ENCODE measurements around the gene REEP5. TPM values are rescaled to one million over a fixed set of nuclear protein-coding genes. Genes with fewer than 3 reads are reported as not detected.

Gene REEP5
- total and polyA plus RNA-seq, 2 of the 13 experiments (the other 11 are each of a cell fraction or from before 2014, with no cell fraction given) = 49.4 to 239 TPM

- intact Hi-C loops (cut with micrococcal nuclease; ENCODE audit: unreplicated experiment) = no loop called here
- Histone ChIP-seq H3K9me3 (ENCODE audit: low read length) (no peaks in the 10 kb centered on the region), H3K4me1 (ENCODE audit: insufficient read depth, low read length) (no peaks in the 10 kb centered on the region), H3K4me2 (ENCODE audit: low read depth, low read length) (no peak overlapping the region), H3K4me3 (replicated peaks in 1 of 3; ENCODE audit: insufficient read depth in 1 of 3, low read depth in 2 of 3, low read length in 3 of 3) (no peak overlapping the region), H4K20me1 (ENCODE audit: insufficient read depth, low read length) (no peaks in the 10 kb centered on the region), H3K79me2 (ENCODE audit: insufficient read depth, low read length) (no peaks in the 10 kb centered on the region), H3K27me3 (ENCODE audit: control insufficient read depth in 1 of 2, insufficient read depth in 2 of 2, low read length in 2 of 2) (no peaks in the 10 kb centered on the region), H3K9ac (ENCODE audit: insufficient read depth, low read depth, low read length) (no peak overlapping the region), H3K36me3 (replicated peaks in 1 of 2; ENCODE audit: control insufficient read depth in 1 of 2, insufficient read depth in 2 of 2, low read length in 2 of 2) (peaks cover 3 to 15% of the 10 kb centered on the region in 2 experiments), H3K27ac (ENCODE audit: extremely low read length, insufficient read depth, low read length) (no peak overlapping the region), H2AFZ (ENCODE audit: low read length) (no peak overlapping the region)
- TF ChIP-seq ZNF33B (CRISPR knock-in tag; IDR thresholded peaks at IDR 0.05) (no peak), TSC22D2 (CRISPR knock-in tag; IDR thresholded peaks at IDR 0.05; ENCODE audit: borderline replicate concordance) (no peak), NAIF1 (CRISPR knock-in tag; IDR thresholded peaks at IDR 0.05; ENCODE audit: borderline replicate concordance) (no peak), MAFK (conservative IDR thresholded peaks at IDR 0.05 in 1 of 2, IDR thresholded peaks at IDR 0.05 in 1 of 2; ENCODE audit: low read length in 2 of 2) (peak; percentile 24 to 68; a peak in 3 of 4 replicates), DBP (CRISPR knock-in tag; IDR thresholded peaks at IDR 0.05; ENCODE audit: not compliant biosample characterization) (no peak), ZC3H4 (CRISPR knock-in tag; IDR thresholded peaks at IDR 0.05; ENCODE audit: borderline replicate concordance) (no peak), ZNF562 (CRISPR knock-in tag; IDR thresholded peaks at IDR 0.05; ENCODE audit: borderline replicate concordance) (no peak), MTERF4 (CRISPR knock-in tag; IDR thresholded peaks at IDR 0.05) (no peak), HNF1A (IDR thresholded peaks at IDR 0.05; ENCODE audit: low read depth) (no peak), HNF1A (CRISPR knock-in tag; IDR thresholded peaks at IDR 0.05; ENCODE audit: borderline replicate concordance) (no peak), KLF11 (CRISPR knock-in tag; IDR thresholded peaks at IDR 0.05) (no peak), PCBP2 (optimal IDR thresholded peaks at IDR 0.05; ENCODE audit: low read depth, low read length, poor library complexity, severe bottlenecking) (no peak), ZNF747 (CRISPR knock-in tag; IDR thresholded peaks at IDR 0.05; ENCODE audit: borderline replicate concordance) (no peak), POLR2AphosphoS2 (IDR thresholded peaks at IDR 0.05; ENCODE audit: low read depth, low read length) (no peak), FOSL1 (CRISPR knock-in tag; IDR thresholded peaks at IDR 0.05; ENCODE audit: borderline replicate concordance) (no peak), ZKSCAN8 (CRISPR knock-in tag; IDR thresholded peaks at IDR 0.05; ENCODE audit: borderline replicate concordance) (no peak), MAFF (IDR thresholded peaks at IDR 0.05; ENCODE audit: low read depth, low read length) (peak; percentile 22; the same call in 1 of the 2 replicates)
- POLR2A ChIA-PET = no interaction called here
- WGBS (ENCODE audit: low lambda C conversion rate) = 99% methylated on average over 2 of the region's 2 CpGs
- BruUV-seq (replicated peaks) = no TSS peak
- FAIRE-seq (no peak), DNase-seq (ENCODE audit: low spot score) (no peak), ATAC-seq (no peak)
- CTCF ChIA-PET (ENCODE audit: low intra/inter-chr PET ratio, low total read pairs) = no interaction called here
- in situ Hi-C loops (cut with HindIII; ENCODE audit: extremely low pct_ligation_motif_present, low pct_unique_long_range_greater_than_20kb) = no loop called here
These were observed 91.6 kb downstream of the REEP5 start for GRCh38 chr5:112830378-112830777.
